GM18502 (cell line): ENCODE results near the gene PDE11A.
"Not testable (repeated sequence)": the region's sequence is repeated elsewhere in the genome, so short reads cannot be mapped to it uniquely, and the experiment has no call there.

Experiments
- ATAC-seq: cut with Tn5 transposase; IDR thresholded peaks from one replicate; pipeline ENCODE4 v1.9.1; 2021; ENCODE audit warnings: mild to moderate bottlenecking; ENCODE audit not compliant: unreplicated experiment, poor library complexity

The PDE11A gene

GRCh38 chr2:177830881-177831386, 241.6 kb downstream of the PDE11A start:
- ATAC-seq, result no peak

GRCh38 chr2:177828557-177828956, 244.0 kb downstream of the PDE11A start:
- no peak for ATAC-seq

GRCh38 chr2:177826897-177827296, 245.7 kb downstream of the PDE11A start:
- no peak for ATAC-seq

- no peak for ATAC-seq
Observed at GRCh38 chr2:177822941-177823340, 249.6 kb downstream of the PDE11A start.

GRCh38 chr2:177818412-177818811, 254.2 kb downstream of the PDE11A start:
- ATAC-seq, result no peak

- ATAC-seq, result no peak
Observed at GRCh38 chr2:177817300-177817699, 255.3 kb downstream of the PDE11A start.

- ATAC-seq, result no peak
Observed at GRCh38 chr2:177816766-177817165, 255.8 kb downstream of the PDE11A start.

GRCh38 chr2:177812713-177813396, 259.7 kb downstream of the PDE11A start:
- ATAC-seq, result no peak

GRCh38 chr2:177810906-177811305, 261.7 kb downstream of the PDE11A start:
- no peak for ATAC-seq

- ATAC-seq, result no peak
Observed at GRCh38 chr2:177808984-177809809, 263.4 kb downstream of the PDE11A start.

GRCh38 chr2:177806025-177806424, 266.6 kb downstream of the PDE11A start:
- no peak for ATAC-seq

GRCh38 chr2:177799531-177799930, 273.0 kb downstream of the PDE11A start:
- peak; percentile 58 for ATAC-seq

GRCh38 chr2:177797808-177798207, 274.8 kb downstream of the PDE11A start:
- ATAC-seq, result no peak

GRCh38 chr2:177796654-177797415, 275.7 kb downstream of the PDE11A start:
- no peak for ATAC-seq

- no peak for ATAC-seq
Observed at GRCh38 chr2:177796011-177796410, 276.6 kb downstream of the PDE11A start.

GRCh38 chr2:177785143-177785542, 287.4 kb downstream of the PDE11A start:
- not testable (repeated sequence) for ATAC-seq

GRCh38 chr2:177784745-177785067, 287.9 kb downstream of the PDE11A start:
- ATAC-seq, result no peak

- ATAC-seq, result peak; percentile 69
Observed at GRCh38 chr2:177783835-177784744, 288.5 kb downstream of the PDE11A start.

- ATAC-seq, result no peak
Observed at GRCh38 chr2:177783091-177783490, 289.5 kb downstream of the PDE11A start.

GRCh38 chr2:177782613-177783012, 290.0 kb downstream of the PDE11A start:
- ATAC-seq, result no peak
